Upper lobe of right lung (tissue), 1 donor: ENCODE results near the gene MEGF10. TPM values are rescaled to one million over a fixed set of nuclear protein-coding genes. Genes with fewer than 3 reads are reported as not detected.

Experiments used
- ATAC-seq: fragments of 200-7000 bp; cut with Tn5 transposase; one replicate; pipeline ENCODE4 v1.9.1; 2020; ENCODE audit warnings: mild to moderate bottlenecking, moderate library complexity
- DNase-seq: peaks from one replicate; pipeline ENCODE4 v3.0.0-alpha.2; 2020
- H3K27ac ChIP-seq: fragments of 200-600 bp; one replicate; pipeline ENCODE4 v1.8.0; 2022
- H3K27me3 ChIP-seq: fragments of 200-600 bp; one replicate; pipeline ENCODE4 v1.8.0; 2022; ENCODE audit warnings: mild to moderate bottlenecking
- H3K36me3 ChIP-seq: fragments of 200-600 bp; one replicate; pipeline ENCODE4 v1.8.0; 2022
- H3K4me1 ChIP-seq: fragments of 200-600 bp; one replicate; pipeline ENCODE4 v1.8.0; 2022
- H3K4me3 ChIP-seq: fragments of 200-600 bp; one replicate; pipeline ENCODE4 v1.8.0; 2022; ENCODE audit warnings: mild to moderate bottlenecking
- H3K9me3 ChIP-seq: fragments of 200-600 bp; one replicate; pipeline ENCODE4 v1.8.0; 2022
- CTCF ChIP-seq: fragments of 200-600 bp; IDR thresholded peaks from one replicate; pipeline ENCODE4 v1.8.0; 2022; ENCODE audit warnings: antibody characterized with exemption
- intact Hi-C: fragments of 100-400 bp; cut with DNase I; formaldehyde crosslinking; loops from one replicate; pipeline ENCODE4 v1.11.0; 2022
- total RNA-seq: library from RNA; stranded (reverse); fragmentation: NEBNext Ultra II Directional; extraction: Animal tissue kit (Norgen Biotek cat#: 25700); gene quantifications from one replicate; pipeline ENCODE4 v1.2.1, GENCODE V29; 2021
- donor health status: DM: no; HTN: yes; CAD: no; lungs with severe emphysema.

MEGF10 gene
- total RNA-seq, 1 donor from 2014 or later, result 0.26 TPM

GRCh38 chr5:127326976-127327755 is 36.6 kb downstream of the MEGF10 start:
- peaks cover 14% of the 10 kb centered on the region for H3K27me3 ChIP-seq
- intact Hi-C loops, result no loop called here
- no peak for DNase-seq
- H3K9me3 ChIP-seq, result no peaks in the 10 kb centered on the region
- no peaks in the 10 kb centered on the region for H3K36me3 ChIP-seq
- ATAC-seq, result no peak
- no peak overlapping the region for H3K4me3 ChIP-seq
- H3K27ac ChIP-seq, result no peak overlapping the region
- TF ChIP-seq CTCF, result no peak
- no peaks in the 10 kb centered on the region for H3K4me1 ChIP-seq

GRCh38 chr5:127330116-127330515 is 39.5 kb downstream of the MEGF10 start:
- H3K9me3 ChIP-seq, result no peaks in the 10 kb centered on the region
- peaks cover 14% of the 10 kb centered on the region for H3K27me3 ChIP-seq
- no peaks in the 10 kb centered on the region for H3K36me3 ChIP-seq
- DNase-seq (no peak), ATAC-seq (no peak)
- H3K4me1 ChIP-seq, result no peaks in the 10 kb centered on the region
- no peak for TF ChIP-seq CTCF
- H3K4me3 ChIP-seq, result no peak overlapping the region
- intact Hi-C loops, result no loop called here
- no peak overlapping the region for H3K27ac ChIP-seq

- no peak overlapping the region for H3K27ac ChIP-seq
- no peaks in the 10 kb centered on the region for H3K36me3 ChIP-seq
- no peak for TF ChIP-seq CTCF
- intact Hi-C loops, result no loop called here
- no peaks in the 10 kb centered on the region for H3K4me1 ChIP-seq
- ATAC-seq (no peak), DNase-seq (no peak)
- no peaks in the 10 kb centered on the region for H3K9me3 ChIP-seq
- H3K27me3 ChIP-seq, result peaks cover 14% of the 10 kb centered on the region
- H3K4me3 ChIP-seq, result no peak overlapping the region
Observed at GRCh38 chr5:127331890-127332649, 41.5 kb downstream of the MEGF10 start.

GRCh38 chr5:127333483-127333882 is 42.9 kb downstream of the MEGF10 start:
- Histone ChIP-seq H3K27ac (no peak overlapping the region), H3K4me3 (no peak overlapping the region)
- ATAC-seq, result no peak

GRCh38 chr5:127335381-127335780 is 44.8 kb downstream of the MEGF10 start:
- intact Hi-C loops, result no loop called here
- Histone ChIP-seq H3K36me3 (no peaks in the 10 kb centered on the region), H3K27me3 (peaks cover 7% of the 10 kb centered on the region), H3K4me1 (no peaks in the 10 kb centered on the region), H3K9me3 (no peaks in the 10 kb centered on the region), H3K27ac (no peak overlapping the region), H3K4me3 (no peak overlapping the region)
- DNase-seq, result no peak
- no peak for ATAC-seq
- no peak for TF ChIP-seq CTCF

More at GRCh38 chr5:127333483-127333882, 42.9 kb downstream of the MEGF10 start:
- H3K4me1 ChIP-seq, result no peaks in the 10 kb centered on the region
- no peaks in the 10 kb centered on the region for H3K9me3 ChIP-seq
- H3K27me3 ChIP-seq, result peaks cover 14% of the 10 kb centered on the region
- intact Hi-C loops, result no loop called here
- TF ChIP-seq CTCF, result no peak
- no peak for DNase-seq
- H3K36me3 ChIP-seq, result no peaks in the 10 kb centered on the region
